Myocyte (in vitro differentiated cells): ENCODE results near the gene EDA. TPM values are rescaled to one million over a fixed set of nuclear protein-coding genes. Genes with fewer than 3 reads are reported as not detected.

Experiments
- DNase-seq: peaks from one replicate; pipeline ENCODE4 v3.0.0-alpha.2; 2012; ENCODE audit warnings: low read depth
- total RNA-seq: library from RNA; depleted of rRNA; stranded (reverse); fragments of >200 nt; gene quantifications from 2 replicates; pipeline ENCODE4 v1.2.3, GENCODE V29; 2014

EDA gene
- total RNA-seq, 1 donor from 2014 or later: 0.08 TPM

DNA sequence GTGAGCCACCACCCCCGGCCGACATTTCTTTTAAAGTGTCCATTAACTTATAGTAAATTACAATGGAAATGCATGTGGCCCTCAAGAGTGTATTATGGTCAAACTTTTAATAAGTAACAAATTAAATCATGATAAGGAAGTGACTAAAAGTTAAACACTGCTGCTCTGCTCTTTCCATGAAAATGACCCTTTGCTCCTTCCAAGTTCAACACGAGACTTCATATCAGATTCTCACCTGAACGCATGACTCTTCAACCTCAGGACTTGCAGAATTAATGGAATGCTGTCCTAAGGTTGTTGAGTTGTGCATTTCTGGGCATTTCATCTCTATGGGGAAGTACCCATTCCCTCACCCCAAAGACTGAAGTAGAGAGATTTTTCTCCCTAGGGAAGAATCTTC is 406.7 kb downstream of the EDA start:
- no peak for DNase-seq

DNA sequence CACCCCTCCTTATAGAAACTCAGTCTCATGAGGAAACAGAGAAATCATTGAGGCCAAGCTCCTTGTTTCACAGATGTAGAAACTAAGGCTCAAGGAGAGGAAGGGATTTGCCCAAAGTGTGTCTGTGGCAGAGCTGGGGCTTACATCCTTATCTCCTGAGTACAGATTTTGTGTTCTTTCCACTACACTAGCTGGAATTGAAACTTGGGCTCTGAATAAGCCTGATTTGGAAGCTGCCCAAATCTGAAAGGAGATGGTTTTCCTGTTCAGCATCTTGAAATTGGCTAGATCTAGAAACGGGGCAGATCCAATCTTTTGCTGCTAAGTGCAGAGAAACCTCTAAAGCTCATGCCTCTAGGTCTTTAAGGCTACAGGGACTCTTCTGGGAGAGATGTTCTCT is 409.6 kb downstream of the EDA start:
- DNase-seq: no peak

- DNase-seq: no peak
Measured at GRCh38 chrX:70026112-70026850, 410.4 kb downstream of the EDA start.

- no peak for DNase-seq
Measured at GRCh38 chrX:70026851-70027200, 410.9 kb downstream of the EDA start.

GRCh38 chrX:70029863-70030262 is 413.9 kb downstream of the EDA start:
- DNase-seq: peak; percentile 15

GRCh38 chrX:70030301-70030767 is 414.4 kb downstream of the EDA start:
- peak; percentile 57 for DNase-seq

GRCh38 chrX:70032792-70033191 is 416.9 kb downstream of the EDA start:
- no peak for DNase-seq

- DNase-seq: peak; percentile 15
Measured at GRCh38 chrX:70033348-70034051, 417.6 kb downstream of the EDA start.

GRCh38 chrX:70034646-70035045 is 418.7 kb downstream of the EDA start:
- no peak for DNase-seq

DNA sequence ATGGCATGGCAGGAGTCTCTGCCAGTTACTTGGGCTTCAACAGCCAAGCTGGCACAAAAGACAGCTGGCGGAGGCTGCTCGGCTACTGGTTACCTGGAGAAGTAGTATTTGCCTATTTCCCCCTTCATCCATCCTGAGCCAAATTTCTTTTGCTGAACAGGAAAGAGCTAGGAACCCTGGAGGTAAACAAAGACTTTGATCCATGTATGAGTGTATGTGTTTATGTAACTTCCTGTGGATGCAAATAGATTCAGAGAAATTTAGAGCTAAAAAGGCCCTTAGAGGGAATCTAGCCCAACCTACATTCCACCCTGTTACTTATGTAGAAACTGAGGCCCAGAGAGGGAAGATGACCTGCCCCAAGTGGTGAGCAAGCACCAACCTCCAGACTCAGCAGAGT is 422.6 kb downstream of the EDA start:
- DNase-seq: no peak

DNA sequence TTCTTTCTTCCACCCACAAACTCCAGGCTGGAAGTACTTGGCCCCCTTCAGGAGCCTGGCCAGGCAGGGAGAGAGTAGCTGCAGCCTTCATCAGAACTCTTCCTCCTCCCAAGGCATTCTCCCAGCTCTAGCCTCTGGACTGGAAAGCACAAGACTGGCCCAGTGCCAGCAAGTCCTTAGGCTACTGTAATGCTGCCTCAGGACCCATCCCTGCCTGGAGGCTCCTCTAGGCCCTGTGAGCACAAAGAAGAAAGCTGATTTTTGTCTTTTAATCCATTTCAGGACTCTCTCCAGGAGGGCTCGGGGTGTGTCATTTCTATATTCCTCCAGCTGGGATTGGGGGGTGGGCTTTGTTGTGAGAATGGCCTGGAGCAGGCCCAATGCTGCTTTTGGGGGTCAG is 423.0 kb downstream of the EDA start:
- DNase-seq: no peak

DNA sequence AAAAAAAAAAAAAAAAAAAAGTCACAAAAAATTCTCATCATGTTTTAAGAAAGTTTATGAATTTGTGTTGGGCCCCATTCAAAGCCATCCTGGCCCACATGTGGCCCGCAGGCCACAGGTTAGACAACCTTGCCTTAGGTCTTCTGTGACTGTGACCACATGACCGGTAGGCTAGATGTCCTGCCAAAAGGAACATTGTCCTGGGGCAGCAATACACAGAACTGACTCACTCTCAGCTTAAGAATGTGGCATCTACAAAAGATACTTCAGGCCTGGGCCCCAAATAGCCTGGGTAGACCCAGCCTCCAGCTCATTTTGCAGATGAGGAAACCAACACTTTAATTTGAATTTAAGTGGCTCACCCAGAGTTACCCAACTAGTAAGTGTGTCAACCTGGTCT is 423.8 kb downstream of the EDA start:
- no peak for DNase-seq

GRCh38 chrX:70041993-70042392 is 426.1 kb downstream of the EDA start:
- DNase-seq: no peak

DNA sequence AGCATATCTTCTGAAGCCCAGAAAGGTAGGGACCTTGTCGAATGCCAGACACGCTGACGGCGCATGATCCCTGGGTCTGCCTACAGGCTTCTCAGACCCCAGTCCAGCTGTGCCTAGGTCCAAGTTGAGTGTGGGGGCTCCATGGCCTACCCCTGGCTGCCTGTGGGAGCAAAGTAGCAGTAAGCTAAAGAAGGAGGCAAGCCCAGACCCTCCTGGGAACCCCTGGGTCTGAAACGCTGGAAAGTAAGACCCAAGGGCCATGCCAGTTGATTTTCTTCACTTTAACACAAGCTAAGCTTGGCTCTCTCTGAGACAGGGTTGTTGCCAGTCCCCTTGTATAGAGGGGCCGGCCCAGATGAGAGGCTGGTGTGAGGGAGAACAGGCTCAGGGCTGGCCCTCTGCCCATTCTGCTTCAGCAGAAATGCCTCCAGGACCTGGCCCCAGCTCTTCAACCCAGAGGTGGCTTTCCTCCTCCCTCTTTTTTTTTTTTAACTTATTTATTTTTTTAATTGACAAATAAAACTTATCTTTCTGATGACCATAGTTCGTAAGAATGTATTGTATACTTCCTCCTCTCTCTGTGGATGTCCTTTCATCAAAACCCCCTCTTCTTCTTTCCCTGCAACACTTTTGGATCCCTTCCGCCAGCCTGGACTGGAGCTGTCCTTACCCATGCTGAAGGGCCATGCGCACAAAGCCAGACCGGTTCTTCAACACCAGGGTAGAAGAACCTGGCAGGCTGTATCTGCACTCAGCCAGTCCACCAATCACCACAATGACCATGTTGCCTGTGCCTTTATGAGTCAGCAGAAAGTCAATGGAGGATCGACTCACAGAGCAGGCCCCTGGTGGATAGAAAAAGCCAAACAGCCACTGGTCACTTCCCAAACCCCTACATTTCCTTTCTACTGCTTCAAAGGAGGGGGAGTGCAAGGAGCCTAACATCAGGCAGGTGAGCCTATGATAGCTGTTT is 426.8 kb downstream of the EDA start:
- DNase-seq: peak; percentile 8

- DNase-seq: no peak
Measured at GRCh38 chrX:70043685-70044084, 427.8 kb downstream of the EDA start.

- peak; percentile 17 for DNase-seq
Measured at GRCh38 chrX:70044541-70045245, 428.8 kb downstream of the EDA start.

GRCh38 chrX:70046978-70047377 is 431.1 kb downstream of the EDA start:
- DNase-seq: peak; percentile 28

DNA sequence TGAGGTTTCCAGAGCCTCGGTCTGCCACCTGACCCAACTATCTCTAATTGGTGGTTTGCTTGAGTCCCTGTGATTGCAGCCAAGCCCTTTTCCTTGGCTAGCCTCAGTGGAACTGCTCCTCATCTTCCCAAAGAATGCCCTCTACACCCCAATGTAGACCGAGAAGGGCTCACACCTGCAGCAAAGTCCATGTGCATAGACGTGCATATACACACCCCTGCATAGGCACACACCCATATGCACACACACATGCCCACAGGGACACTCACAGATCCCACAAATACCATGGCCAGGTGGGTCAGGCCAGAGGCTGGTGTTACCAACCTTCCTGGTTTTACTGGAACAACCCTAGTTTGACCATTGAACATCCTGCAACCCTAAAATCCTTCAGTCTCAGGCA is 433.5 kb downstream of the EDA start:
- no peak for DNase-seq

DNA sequence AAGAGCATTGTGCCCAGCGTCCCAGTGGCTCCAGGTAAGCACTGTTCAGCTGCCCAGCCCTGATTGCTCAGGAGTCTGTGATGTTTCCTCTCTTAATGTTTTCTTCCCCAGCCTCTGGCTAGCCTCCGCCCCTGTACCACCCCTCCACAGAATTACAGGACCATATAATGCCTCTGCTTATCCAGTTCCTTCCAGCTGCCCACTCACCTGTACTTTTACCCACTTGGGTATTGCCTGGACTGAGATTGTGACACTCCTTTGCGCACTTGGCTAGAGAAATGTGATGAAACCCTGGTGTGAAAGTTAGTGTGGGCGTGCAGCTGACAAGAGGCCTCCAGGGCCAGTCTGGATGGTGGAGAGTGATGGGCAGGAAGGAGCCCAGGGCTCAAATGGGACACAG is 434.0 kb downstream of the EDA start, which contains the start of gene AWAT2:
Gene AWAT2, minus strand, starts transcription at position 14 of the 400 bp plus-strand sequence. Its CDS starts 6 bp downstream, at position 8.
- DNase-seq: no peak

DNA sequence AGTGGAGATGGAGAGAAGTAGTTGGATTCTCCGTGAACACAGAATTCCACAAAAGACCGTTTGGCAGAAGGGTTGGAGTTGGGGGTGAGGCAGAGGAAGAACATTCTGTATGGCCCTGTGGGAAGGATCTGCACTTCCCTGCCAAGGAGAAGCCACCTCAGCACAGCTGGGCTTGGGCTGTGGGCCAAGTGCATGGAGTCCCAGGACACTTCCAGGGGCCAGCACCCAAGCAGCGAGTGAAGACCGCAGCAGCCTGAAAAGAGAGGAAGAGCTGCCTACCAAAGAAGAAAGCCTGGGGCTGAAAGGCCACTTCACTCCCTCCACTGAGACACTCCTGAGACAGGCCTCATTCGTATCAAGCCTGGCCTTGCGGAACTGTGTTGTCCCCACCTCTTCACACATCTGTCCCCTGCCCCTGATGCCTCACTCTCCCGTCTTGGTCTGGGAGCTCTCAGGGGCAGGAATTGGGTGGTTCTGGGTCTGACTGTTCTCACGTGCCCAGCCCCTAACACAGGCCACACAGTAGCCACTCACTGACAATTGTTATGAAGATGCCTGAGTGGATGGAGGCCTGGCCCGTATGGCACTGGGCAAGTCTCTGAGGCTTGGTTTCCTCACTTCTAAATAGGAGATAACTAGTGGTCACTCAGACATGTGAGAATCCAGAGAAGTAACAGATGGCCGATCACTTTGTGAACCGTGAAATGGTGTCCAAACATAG is 437.1 kb downstream of the EDA start:
- DNase-seq: no peak
